ENCODE results near the gene ZNF420. TPM values are rescaled to one million over a fixed set of nuclear protein-coding genes. Genes with fewer than 3 reads are reported as not detected.
A peak's percentile ranks its signal among the peaks of the same experiment; 100 is the strongest.
"Not testable (repeated sequence)": the region's sequence is repeated elsewhere in the genome, so short reads cannot be mapped to it uniquely, and the experiment has no call there.

The ZNF420 gene
- polyA plus RNA-seq, 3 donors = 1.4 to 2.5 (median 1.8) TPM

DNA sequence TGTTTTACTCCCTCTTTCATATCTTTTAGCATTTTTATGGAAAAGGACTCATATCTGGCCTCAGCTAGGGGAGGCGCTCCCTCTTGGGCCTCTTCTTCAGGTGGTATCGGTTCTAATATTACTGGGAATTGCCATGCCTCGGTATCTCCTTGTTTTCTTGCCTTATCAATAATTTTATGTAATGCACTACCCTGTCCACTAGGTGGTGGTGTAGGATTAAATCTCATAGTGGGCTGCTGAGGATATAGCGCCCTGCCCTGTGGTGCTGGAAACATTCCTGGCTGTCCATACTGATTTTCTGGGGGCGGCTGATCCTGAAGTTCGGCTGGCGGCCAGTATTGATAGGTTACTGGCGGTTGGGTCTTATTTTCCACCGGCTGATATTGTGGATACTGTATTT lies 35.8 kb downstream of the ZNF420 start:
- peaks cover 54 to 77% of the 10 kb centered on the region in 2 donors for H3K9me3 ChIP-seq (replicated peaks in 1 of 2; ENCODE audit: control insufficient read depth in 1 of 2, insufficient read depth in 1 of 2, low read length in 2 of 2)
- no peaks in the 10 kb centered on the region for H4K20me1 ChIP-seq (ENCODE audit: insufficient read depth, low read length)
- peaks cover 59 to 94% (median 80%) of the 10 kb centered on the region in 7 donors for H3K9me3 Mint-ChIP-seq
- H3K4me1 ChIP-seq (ENCODE audit: control insufficient read depth in 1 of 2, insufficient read depth in 2 of 2, low read length in 2 of 2) = no peaks in the 10 kb centered on the region
- H3K27ac Mint-ChIP-seq = no peak overlapping the region
- no peak for DNase-seq
- H3K79me2 ChIP-seq (ENCODE audit: insufficient read depth, low read length) = no peaks in the 10 kb centered on the region
- H3K27me3 ChIP-seq (ENCODE audit: control insufficient read depth in 2 of 2, insufficient read depth in 2 of 2, low read length in 2 of 2) = no peaks in the 10 kb centered on the region
- no peak overlapping the region for H3K4me3 Mint-ChIP-seq
- intact Hi-C loops (cut with micrococcal nuclease) = no loop called here
- TF ChIP-seq, protein P1, sequence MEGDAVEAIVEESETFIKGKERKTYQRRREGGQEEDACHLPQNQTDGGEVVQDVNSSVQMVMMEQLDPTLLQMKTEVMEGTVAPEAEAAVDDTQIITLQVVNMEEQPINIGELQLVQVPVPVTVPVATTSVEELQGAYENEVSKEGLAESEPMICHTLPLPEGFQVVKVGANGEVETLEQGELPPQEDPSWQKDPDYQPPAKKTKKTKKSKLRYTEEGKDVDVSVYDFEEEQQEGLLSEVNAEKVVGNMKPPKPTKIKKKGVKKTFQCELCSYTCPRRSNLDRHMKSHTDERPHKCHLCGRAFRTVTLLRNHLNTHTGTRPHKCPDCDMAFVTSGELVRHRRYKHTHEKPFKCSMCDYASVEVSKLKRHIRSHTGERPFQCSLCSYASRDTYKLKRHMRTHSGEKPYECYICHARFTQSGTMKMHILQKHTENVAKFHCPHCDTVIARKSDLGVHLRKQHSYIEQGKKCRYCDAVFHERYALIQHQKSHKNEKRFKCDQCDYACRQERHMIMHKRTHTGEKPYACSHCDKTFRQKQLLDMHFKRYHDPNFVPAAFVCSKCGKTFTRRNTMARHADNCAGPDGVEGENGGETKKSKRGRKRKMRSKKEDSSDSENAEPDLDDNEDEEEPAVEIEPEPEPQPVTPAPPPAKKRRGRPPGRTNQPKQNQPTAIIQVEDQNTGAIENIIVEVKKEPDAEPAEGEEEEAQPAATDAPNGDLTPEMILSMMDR (IDR thresholded peaks at IDR 0.05) = peak; percentile 21
- peaks cover 3 to 59% of the 10 kb centered on the region in 2 donors for H3K36me3 ChIP-seq (replicated peaks in 1 of 2; ENCODE audit: control insufficient read depth in 1 of 2, insufficient read depth in 2 of 2, low read length in 2 of 2)
- H2AFZ ChIP-seq (ENCODE audit: insufficient read depth, low read depth, low read length, poor library complexity, severe bottlenecking) = no peak overlapping the region
- peak overlapping the region in 1 of 3 experiments; percentile 28 for H3K4me3 ChIP-seq (replicated peaks in 1 of 3; ENCODE audit: low read depth in 2 of 3, low read length in 3 of 3)
- H3K9ac ChIP-seq (ENCODE audit: insufficient read depth, low read length, poor library complexity, severe bottlenecking) = no peak overlapping the region
- H3K27ac ChIP-seq (ENCODE audit: low read depth in 1 of 2, low read length in 2 of 2) = no peak overlapping the region
- no peak overlapping the region for H3K4me2 ChIP-seq (replicated peaks; ENCODE audit: extremely low read depth, low read length, poor library complexity, severe bottlenecking)
- peaks cover 39 to 62% of the 10 kb centered on the region in 2 donors for H3K36me3 Mint-ChIP-seq
- no peaks in the 10 kb centered on the region for H3K27me3 Mint-ChIP-seq (ENCODE audit: low read depth in 3 of 3)
- 100% methylated on average over 3 of the region's 9 CpGs for WGBS (ENCODE audit: insufficient coverage)
- H3K4me1 Mint-ChIP-seq = no peaks in the 10 kb centered on the region

DNA sequence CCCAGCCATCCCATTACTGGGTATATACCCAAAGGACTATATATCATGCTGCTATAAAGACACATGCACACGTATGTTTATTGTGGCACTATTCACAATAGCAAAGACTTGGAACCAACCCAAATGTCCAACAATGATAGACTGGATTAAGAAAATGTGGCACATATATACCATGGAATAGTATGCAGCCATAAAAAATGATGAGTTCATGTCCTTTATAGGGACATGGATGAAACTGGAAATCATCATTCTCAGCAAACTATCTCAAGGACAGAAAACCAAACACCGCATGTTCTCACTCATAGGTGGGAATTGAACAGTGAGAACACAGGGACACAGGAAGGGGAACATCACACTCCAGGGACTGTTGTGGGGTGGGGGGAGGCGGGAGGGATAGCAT lies 43.9 kb downstream of the ZNF420 start:
- H3K9me3 ChIP-seq (replicated peaks in 1 of 2; ENCODE audit: control insufficient read depth in 1 of 2, insufficient read depth in 1 of 2, low read length in 2 of 2) = peaks cover 22 to 51% of the 10 kb centered on the region in 2 donors

More for the DNA sequence above, 43.9 kb downstream of the ZNF420 start:
- H3K36me3 Mint-ChIP-seq; H3K27ac ChIP-seq (ENCODE audit: low read depth in 1 of 2, low read length in 2 of 2); H3K27me3 ChIP-seq (ENCODE audit: control insufficient read depth in 2 of 2, insufficient read depth in 2 of 2, low read length in 2 of 2); H3K27me3 Mint-ChIP-seq (ENCODE audit: low read depth in 3 of 3); H3K9ac ChIP-seq (ENCODE audit: insufficient read depth, low read length, poor library complexity, severe bottlenecking); H2AFZ ChIP-seq (ENCODE audit: insufficient read depth, low read depth, low read length, poor library complexity, severe bottlenecking); H3K36me3 ChIP-seq (replicated peaks in 1 of 2; ENCODE audit: control insufficient read depth in 1 of 2, insufficient read depth in 2 of 2, low read length in 2 of 2); H3K4me2 ChIP-seq (replicated peaks; ENCODE audit: extremely low read depth, low read length, poor library complexity, severe bottlenecking); H3K4me1 ChIP-seq (ENCODE audit: control insufficient read depth in 1 of 2, insufficient read depth in 2 of 2, low read length in 2 of 2); H4K20me1 ChIP-seq (ENCODE audit: insufficient read depth, low read length); H3K79me2 ChIP-seq (ENCODE audit: insufficient read depth, low read length); intact Hi-C loops (cut with micrococcal nuclease); DNase-seq; H3K4me3 Mint-ChIP-seq; H3K27ac Mint-ChIP-seq; H3K4me3 ChIP-seq (replicated peaks in 1 of 3; ENCODE audit: low read depth in 2 of 3, low read length in 3 of 3); H3K4me1 Mint-ChIP-seq: not testable (repeated sequence)
- peaks cover 44 to 80% (median 74%) of the 10 kb centered on the region in 7 donors for H3K9me3 Mint-ChIP-seq
- no CpG with 5 or more reads among the region's 3 CpGs for WGBS (ENCODE audit: insufficient coverage)
